Fibroblast of skin of right biceps (primary cell): ENCODE results near the gene NTN1.
"Not testable (repeated sequence)": the region's sequence is repeated elsewhere in the genome, so short reads cannot be mapped to it uniquely, and the experiment has no call there.

Experiments used
- DNase-seq: peaks from one replicate; pipeline ENCODE4 v3.0.0-alpha.2; 2013

Gene NTN1

DNA sequence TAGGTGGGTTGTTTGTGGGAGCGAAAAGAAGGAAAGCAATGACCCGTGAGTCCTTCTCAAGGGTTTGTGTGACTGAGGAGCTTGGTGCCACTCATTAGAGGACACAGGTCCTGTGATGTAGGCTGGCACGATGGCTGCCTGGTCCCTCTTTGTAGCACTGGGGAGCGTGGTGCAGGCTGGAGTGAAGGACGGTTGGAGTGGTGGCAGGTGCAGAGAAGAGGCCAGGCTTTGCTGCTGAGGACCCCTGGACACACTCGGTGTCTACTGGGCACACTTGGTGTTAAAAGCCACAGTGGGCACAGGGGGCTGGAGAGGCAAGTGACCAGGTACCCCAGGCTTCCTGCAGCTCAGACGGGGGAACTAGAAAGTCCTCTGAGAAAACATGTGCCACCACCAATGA is 106.0 kb downstream of the NTN1 start:
- no peak for DNase-seq

DNA sequence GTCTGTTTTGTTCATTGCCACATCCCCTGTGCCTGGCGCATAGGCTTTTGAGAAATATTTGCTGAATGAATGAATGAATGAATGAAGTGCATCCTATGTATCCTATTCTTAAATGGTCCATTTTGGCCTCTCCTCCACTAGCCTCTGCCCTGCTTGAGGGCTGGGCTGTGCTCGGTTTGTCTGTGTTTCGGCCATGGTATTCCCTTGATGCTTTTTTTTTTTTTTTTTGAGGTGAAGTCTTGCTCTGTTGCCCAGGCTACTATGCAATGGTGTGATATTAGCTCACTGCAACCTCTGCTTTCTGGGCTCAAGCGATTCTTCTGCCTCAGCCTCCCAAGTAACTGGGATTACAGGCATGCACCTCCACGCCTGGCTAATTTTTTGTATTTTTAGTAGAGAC is 110.1 kb downstream of the NTN1 start:
- DNase-seq = no peak

DNA sequence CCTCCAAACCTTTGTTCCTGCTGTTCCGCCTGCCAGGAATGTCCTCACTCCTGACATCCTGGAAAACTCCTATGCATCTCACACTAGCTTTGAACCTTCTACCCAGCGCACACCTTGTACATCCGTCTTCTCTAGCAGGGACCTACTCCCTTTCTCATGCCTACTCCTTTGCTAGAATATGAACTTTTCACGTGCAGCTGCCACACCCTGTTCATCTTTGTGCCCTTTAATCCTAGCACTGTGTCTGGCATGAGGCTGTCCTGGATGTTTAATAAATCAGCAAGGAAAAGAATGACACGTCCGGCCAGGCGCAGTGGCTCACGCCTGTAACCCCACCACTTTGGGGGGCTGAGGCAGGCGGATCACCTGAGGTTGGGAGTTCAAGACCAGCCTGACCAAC is 111.0 kb downstream of the NTN1 start:
- DNase-seq = no peak

DNA sequence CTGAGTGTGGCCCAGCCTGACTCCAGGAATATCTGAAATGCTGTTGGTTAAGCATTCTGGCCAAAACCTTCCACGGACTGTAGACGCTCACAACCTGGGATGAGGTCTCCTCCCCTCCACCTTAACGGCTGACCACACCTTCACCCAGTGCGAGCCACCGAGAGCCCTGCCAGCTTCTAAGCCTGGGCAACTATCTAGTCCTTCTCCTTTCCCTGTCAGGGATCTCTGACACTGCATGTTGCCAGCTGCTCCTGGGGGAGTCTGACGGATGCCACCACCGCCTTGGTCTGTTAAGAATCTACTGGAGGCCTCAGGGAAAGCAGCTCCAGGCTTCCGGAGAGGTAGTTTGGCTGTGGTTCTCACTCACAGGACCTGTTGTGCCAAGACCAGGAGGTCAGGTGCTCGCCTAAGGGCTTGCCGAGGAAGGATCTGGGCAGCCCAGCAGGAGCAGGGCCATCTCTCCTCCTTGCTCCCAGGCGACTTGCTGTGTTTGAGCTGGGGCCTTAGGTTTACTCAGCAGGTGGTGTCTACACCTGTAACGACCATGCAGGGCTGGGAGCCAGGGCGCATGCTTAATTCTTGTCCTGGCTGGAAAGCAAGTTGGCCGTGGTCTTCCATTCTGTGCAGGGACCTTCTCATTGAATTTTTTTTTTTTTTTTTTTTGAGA is 111.8 kb downstream of the NTN1 start:
- DNase-seq = no peak

GRCh38 chr17:9138161-9138717 is 116.9 kb downstream of the NTN1 start:
- peak; percentile 26 for DNase-seq

DNA sequence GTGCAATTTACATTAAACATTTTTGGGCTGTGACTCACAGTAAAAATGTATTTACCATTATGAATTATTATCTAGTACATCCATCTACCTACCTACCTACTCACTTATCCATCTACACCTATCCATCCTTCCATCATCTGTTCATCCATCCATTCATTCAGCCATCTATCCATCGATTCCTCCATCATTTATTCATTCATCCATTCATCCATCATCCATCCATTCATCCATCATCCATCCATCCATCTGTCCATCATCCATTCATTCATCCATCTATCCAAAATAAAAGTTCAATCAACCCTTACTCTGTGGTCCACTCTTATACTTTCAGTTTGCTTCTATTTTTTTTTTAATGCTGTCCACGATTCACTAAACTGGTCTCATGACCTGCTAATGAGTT is 118.4 kb downstream of the NTN1 start:
- DNase-seq = no peak

- DNase-seq = no peak
Measured at GRCh38 chr17:9140550-9141424, 119.5 kb downstream of the NTN1 start.

- no peak for DNase-seq
Measured at GRCh38 chr17:9141425-9141753, 120.1 kb downstream of the NTN1 start.

- DNase-seq = no peak
Measured at GRCh38 chr17:9142772-9143494, 121.6 kb downstream of the NTN1 start.

DNA sequence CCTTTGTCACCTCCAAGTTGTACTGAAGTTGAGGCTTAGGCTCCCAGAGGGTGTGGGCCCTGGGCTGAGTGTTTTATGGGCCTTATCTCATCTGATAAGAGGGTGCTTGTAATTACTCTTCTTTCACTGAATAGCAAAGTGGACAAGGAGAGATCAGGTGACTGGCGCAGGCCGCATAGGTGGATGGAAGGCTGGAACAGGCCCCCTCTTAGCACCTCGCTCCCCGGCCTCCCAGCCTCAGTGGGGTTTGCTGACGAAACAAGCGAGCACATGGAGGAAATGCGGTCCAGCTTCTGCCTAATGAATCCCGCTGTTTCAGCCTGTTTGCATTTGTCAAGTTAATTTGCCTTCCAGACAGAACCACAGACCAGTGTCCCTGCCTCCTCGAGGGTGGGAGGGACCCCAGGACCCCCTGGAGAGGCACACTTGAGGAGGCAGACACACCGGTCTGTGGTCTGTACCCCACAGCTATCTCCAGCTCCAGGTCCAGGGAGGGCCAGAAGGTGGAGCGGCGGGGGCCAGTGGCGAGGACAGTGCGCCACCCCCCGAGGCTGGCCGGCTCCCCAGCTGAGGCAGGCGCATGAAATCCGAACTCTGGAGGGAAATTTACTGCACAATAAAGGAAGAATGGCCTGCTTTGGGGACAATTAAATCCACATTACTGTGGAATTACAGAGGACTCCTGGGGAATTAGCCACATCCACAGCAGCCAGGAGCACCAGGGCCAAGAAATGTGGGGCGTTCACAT is 123.4 kb downstream of the NTN1 start:
- no peak for DNase-seq

- DNase-seq = no peak
Measured at GRCh38 chr17:9146064-9146463, 124.8 kb downstream of the NTN1 start.

GRCh38 chr17:9148905-9149525 is 127.7 kb downstream of the NTN1 start:
- DNase-seq = no peak

GRCh38 chr17:9150446-9151090 is 129.3 kb downstream of the NTN1 start:
- peak; percentile 44 for DNase-seq

DNA sequence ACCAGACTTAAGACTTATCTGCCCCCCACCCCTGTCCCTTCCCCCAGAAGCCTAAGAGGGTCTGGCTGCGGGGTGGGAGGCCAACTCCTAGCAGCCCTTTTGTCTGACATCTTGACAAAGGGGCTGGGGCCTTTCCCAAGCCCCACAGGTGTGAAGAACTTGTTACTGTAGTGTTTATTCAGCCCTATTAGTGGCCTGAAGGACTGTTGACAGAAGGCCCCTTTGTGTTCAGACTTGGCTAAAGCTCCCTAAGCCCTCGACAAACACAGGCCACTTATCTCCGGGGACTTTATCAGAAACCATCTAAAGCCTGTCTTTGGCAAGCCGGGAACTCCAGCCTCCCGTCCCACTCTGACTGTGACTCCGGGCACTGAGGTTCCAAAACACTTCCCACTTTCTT is 129.8 kb downstream of the NTN1 start:
- no peak for DNase-seq

DNA sequence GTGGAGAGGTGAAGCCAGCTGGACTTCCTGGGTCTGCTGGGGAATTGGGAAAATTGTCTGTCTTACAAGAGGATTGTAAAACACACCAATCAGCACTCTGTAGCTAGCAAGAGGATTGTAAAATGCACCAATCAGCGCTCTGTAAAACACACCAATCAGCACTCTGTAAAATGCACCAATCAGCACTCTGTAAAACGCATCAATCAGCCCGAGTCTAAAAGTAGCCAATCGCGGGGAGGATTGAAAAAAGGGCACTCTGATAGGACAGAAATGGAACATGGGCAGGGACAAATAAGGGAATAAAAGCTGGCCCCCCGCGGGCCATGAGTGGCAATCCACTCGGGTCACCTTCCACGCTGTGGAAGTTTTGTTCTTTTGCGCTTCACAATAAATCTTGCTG is 130.4 kb downstream of the NTN1 start:
- DNase-seq = not testable (repeated sequence)

DNA sequence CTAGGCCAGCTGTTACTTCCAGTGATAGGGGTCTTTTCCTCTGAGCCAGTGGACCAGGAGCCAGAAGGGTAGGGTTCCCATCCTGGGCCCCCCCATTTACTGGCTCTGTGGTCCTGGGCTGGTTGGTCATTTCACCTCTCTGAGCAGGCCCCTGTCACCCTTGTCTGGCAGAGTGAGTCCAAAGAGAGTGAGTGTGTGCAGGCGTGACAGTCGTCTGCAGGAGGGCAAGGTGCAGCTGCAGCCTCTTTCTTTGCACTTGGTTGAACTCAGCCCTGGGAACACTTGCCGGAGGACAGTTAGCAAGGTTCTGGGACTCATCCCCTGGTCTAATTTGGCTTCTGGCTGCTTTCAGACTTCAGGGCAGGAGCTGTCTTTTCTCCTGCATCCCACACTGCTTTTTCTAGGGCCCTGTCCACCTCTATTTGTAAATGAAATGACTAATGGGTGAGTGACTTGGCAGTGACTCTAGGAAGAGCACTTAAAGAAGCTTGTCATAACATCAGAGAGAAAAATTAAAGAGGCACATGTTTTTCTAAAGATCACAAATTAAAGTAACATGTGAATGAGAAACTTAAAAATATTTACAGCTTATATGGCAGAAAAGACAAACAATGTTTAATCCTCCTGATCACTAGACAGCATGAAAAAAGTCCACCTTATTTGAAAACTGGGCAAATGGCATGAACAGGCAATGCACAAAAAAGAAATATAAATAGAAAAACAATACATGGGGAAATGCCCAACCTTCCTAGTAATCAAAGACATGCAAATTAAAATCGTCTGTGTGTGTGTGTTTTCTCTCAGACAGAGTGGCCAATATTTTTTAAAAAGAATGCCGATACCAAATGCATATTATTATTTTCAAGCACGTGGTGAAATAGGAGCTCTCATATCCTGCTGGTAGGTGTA is 137.5 kb downstream of the NTN1 start:
- no peak for DNase-seq

- DNase-seq = no peak
Measured at GRCh38 chr17:9162275-9162985, 141.1 kb downstream of the NTN1 start.

GRCh38 chr17:9166788-9167187 is 145.5 kb downstream of the NTN1 start:
- no peak for DNase-seq

- DNase-seq = no peak
Measured at GRCh38 chr17:9167379-9167778, 146.1 kb downstream of the NTN1 start.

DNA sequence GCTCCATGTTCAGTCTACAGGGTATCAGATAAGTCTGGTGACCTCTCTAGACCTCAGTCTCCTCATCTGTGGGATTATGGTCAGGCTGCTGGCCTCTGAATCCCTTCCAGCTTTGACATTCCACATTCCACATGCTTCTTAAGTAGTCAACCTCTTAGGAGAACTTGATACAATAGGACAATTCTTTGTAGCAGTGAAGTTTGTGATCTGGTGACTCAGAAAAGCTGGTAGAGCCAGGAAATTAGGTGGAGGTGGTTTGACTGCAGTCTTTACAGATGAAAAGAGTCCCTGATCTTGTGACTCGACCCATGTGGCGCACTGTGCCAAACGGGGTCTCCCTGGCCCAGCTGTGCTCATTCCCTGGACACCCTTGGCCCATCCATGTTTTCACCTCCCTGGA is 147.8 kb downstream of the NTN1 start:
- peak; percentile 6 for DNase-seq
